ENCODE results near the gene HIVEP1. TPM values are rescaled to one million over a fixed set of nuclear protein-coding genes. Genes with fewer than 3 reads are reported as not detected.

HIVEP1 gene
- total RNA-seq, 2 donors from 2014 or later = 35.2 to 38.0 TPM

DNA sequence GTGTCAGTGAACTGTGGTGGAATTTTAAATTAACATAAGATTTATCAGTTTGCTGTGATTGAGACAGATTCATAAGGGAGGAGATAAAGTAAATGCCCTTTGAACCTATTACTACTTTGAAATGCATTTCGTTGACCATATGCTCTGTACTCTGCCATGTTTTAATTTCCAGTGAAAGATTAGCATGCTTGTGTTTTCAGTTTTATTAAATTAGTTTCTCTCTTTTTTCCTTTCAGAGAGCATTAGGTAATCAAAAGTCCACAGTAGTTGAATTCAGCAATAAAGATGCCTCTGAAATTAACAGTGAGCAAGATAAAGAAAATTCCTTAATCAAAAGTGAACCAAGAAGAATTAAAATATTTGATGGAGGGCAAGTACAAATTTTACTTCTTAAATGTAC is 117.4 kb downstream of the HIVEP1 start:
- H3K4me3 ChIP-seq = no peak overlapping the region
- no peaks in the 10 kb centered on the region for H3K27me3 ChIP-seq (replicated peaks; ENCODE audit: insufficient read depth)
- no peak for DNase-seq (ENCODE audit: low spot score)
- no peaks in the 10 kb centered on the region for H3K4me1 ChIP-seq (replicated peaks)
- TF ChIP-seq, protein P1, sequence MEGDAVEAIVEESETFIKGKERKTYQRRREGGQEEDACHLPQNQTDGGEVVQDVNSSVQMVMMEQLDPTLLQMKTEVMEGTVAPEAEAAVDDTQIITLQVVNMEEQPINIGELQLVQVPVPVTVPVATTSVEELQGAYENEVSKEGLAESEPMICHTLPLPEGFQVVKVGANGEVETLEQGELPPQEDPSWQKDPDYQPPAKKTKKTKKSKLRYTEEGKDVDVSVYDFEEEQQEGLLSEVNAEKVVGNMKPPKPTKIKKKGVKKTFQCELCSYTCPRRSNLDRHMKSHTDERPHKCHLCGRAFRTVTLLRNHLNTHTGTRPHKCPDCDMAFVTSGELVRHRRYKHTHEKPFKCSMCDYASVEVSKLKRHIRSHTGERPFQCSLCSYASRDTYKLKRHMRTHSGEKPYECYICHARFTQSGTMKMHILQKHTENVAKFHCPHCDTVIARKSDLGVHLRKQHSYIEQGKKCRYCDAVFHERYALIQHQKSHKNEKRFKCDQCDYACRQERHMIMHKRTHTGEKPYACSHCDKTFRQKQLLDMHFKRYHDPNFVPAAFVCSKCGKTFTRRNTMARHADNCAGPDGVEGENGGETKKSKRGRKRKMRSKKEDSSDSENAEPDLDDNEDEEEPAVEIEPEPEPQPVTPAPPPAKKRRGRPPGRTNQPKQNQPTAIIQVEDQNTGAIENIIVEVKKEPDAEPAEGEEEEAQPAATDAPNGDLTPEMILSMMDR (IDR thresholded peaks at IDR 0.05) = no peak
- TF ChIP-seq POLR2A (IDR thresholded peaks at IDR 0.05) (no peak), POLR2AphosphoS5 (IDR thresholded peaks at IDR 0.05) (no peak)
- no peak overlapping the region for H3K27ac ChIP-seq
- H3K9me3 ChIP-seq = no peaks in the 10 kb centered on the region
- H3K36me3 ChIP-seq = no peaks in the 10 kb centered on the region
- intact Hi-C loops (cut with DNase I) = no loop called here
- WGBS = 94% methylated on average over 1 of the region's 1 CpG

DNA sequence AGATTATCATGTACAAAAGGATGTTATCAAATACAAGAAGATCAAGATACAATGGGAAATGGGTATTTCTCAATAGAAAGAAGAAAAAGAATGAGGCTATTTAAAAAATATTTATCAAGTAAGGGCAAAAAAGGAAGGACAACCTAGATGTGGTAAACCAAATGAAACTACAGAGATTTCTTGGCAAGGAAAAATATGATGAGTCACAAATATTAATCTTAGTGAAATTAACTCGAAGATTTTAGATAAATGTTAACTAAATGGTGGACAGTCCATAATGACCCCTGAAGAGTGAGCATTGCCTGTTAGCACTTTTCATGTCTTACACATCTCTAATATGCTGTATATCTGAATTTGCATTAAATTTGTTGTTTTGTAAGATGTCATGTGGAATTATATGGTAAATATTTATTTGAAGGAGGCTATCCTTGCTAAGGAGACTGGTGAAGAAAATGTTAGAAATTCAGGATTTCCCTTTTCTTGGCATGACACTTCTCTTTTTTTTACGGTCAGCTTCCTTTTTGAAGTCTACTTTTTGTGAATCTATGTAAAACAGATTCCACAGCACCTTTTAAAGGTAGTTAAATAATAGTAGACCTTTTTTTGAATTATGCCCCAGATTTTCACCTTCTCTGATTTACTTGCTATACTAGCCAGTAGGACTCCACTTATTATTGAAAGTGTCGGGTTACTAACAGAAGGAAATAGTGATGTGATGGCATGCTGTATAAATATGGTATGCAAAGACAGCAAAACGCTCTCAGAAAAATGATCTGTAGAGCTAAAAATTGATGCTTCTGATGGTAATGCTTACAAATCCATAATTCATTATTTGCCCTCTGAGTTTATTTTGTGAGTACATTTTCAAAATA is 120.5 kb downstream of the HIVEP1 start:
- no peaks in the 10 kb centered on the region for H3K27me3 ChIP-seq (replicated peaks; ENCODE audit: insufficient read depth)
- 86% methylated on average over 4 of the region's 4 CpGs for WGBS
- no peak overlapping the region for H3K27ac ChIP-seq
- intact Hi-C loops (cut with DNase I) = no loop called here
- H3K9me3 ChIP-seq = no peaks in the 10 kb centered on the region
- TF ChIP-seq POLR2A (IDR thresholded peaks at IDR 0.05) (no peak), POLR2AphosphoS5 (IDR thresholded peaks at IDR 0.05) (no peak)
- TF ChIP-seq, protein P1 (IDR thresholded peaks at IDR 0.05) = no peak
- H3K4me3 ChIP-seq = no peak overlapping the region
- DNase-seq (ENCODE audit: low spot score) = no peak
- no peaks in the 10 kb centered on the region for H3K36me3 ChIP-seq
- peaks cover 3% of the 10 kb centered on the region for H3K4me1 ChIP-seq (replicated peaks)

DNA sequence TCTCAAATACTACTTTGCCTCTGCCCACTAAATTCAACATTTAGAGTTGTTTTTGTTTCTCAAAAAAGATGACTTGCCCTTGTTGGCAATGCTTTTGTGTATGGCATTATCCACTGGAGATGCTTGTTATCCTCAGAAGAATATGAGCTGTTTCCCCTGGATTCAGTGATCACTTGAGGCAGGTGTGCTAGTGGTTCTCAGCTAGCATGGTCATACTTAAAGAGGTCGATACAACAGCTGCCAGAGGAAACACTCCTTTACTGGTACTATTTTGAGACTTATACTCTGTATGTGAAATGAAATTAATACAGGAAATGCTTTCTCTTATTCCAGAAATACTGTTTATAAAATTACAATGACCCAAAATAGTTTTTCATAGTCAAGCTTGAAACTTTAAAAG is 122.5 kb downstream of the HIVEP1 start:
- Histone ChIP-seq H3K36me3 (no peaks in the 10 kb centered on the region), H3K27ac (no peak overlapping the region), H3K4me3 (no peak overlapping the region), H3K27me3 (replicated peaks; ENCODE audit: insufficient read depth) (no peaks in the 10 kb centered on the region), H3K4me1 (replicated peaks) (peaks cover 3% of the 10 kb centered on the region), H3K9me3 (no peaks in the 10 kb centered on the region)
- intact Hi-C loops (cut with DNase I) = no loop called here
- 87% methylated on average over 1 of the region's 1 CpG for WGBS
- no peak for DNase-seq (ENCODE audit: low spot score)
- TF ChIP-seq POLR2AphosphoS5 (IDR thresholded peaks at IDR 0.05) (no peak), POLR2A (IDR thresholded peaks at IDR 0.05) (no peak)
- TF ChIP-seq, protein P1 (IDR thresholded peaks at IDR 0.05) = no peak

DNA sequence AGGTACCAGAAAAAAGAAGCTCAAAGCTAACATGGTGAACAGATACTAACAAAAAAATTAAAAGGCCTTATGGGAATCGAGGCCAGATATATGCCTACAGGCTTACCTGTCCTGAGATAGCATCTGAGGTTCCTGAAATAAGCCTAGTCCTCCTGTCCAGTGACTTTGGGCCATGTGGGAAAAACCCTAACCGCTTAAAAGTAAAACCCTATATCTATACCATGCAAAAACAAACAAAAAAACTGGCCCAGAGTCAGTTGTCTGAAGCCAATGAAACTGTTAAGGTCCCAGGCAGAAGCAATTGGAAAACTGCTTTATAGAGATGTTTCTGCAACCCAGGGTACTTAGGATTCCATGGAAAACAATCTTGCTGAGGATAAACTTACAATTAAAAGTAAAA is 122.9 kb downstream of the HIVEP1 start:
- no peaks in the 10 kb centered on the region for H3K9me3 ChIP-seq
- DNase-seq (ENCODE audit: low spot score) = no peak
- peaks cover 3% of the 10 kb centered on the region for H3K4me1 ChIP-seq (replicated peaks)
- 66% methylated on average over 2 of the region's 2 CpGs for WGBS
- H3K4me3 ChIP-seq = no peak overlapping the region
- H3K36me3 ChIP-seq = no peaks in the 10 kb centered on the region
- intact Hi-C loops (cut with DNase I) = no loop called here
- no peak overlapping the region for H3K27ac ChIP-seq
- TF ChIP-seq POLR2A (IDR thresholded peaks at IDR 0.05) (no peak), POLR2AphosphoS5 (IDR thresholded peaks at IDR 0.05) (no peak)
- TF ChIP-seq, protein P1 (IDR thresholded peaks at IDR 0.05) = no peak
- H3K27me3 ChIP-seq (replicated peaks; ENCODE audit: insufficient read depth) = no peaks in the 10 kb centered on the region

DNA sequence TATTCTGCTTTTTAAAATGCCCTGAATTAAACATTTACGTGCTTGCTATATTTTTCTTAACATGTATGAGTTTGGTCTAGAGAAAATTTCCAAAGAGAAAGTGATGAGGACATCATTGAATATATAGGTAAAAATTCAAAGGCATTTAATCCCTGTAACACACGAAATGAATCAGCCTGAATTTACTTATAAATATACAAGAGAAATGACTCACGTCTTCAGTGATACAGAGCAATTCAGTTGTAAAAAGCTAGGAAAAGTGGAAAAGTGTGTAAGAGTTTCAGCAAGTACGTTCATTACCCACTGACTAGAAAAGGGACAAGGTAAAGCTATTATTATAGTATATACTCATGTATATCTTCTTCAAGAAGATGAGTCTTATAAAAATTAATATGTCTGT is 124.8 kb downstream of the HIVEP1 start:
- TF ChIP-seq, protein P1 (IDR thresholded peaks at IDR 0.05) = no peak
- TF ChIP-seq POLR2A (IDR thresholded peaks at IDR 0.05) (no peak), POLR2AphosphoS5 (IDR thresholded peaks at IDR 0.05) (no peak)
- no peak overlapping the region for H3K27ac ChIP-seq
- H3K4me3 ChIP-seq = no peak overlapping the region
- H3K36me3 ChIP-seq = no peaks in the 10 kb centered on the region
- H3K4me1 ChIP-seq (replicated peaks) = peaks cover 3% of the 10 kb centered on the region
- no peaks in the 10 kb centered on the region for H3K27me3 ChIP-seq (replicated peaks; ENCODE audit: insufficient read depth)
- DNase-seq (ENCODE audit: low spot score) = no peak
- 80% methylated on average over 4 of the region's 4 CpGs for WGBS
- intact Hi-C loops (cut with DNase I) = no loop called here
- H3K9me3 ChIP-seq = no peaks in the 10 kb centered on the region

All from prostate gland (tissue), 2 donors.